Parathyroid adenoma (tissue), 2 donors: ENCODE data around the gene CCSER1.

Source experiments
- H2AFZ ChIP-seq: fragments of 300-600 bp; sonication (generic); one replicate; pipeline ENCODE4 v1.7.0; 2017; ENCODE audit warnings: antibody characterized with exemption, mild to moderate bottlenecking
- H3K27ac ChIP-seq: fragments of 300-600 bp; sonication (generic); one replicate; pipeline ENCODE4 v1.7.0; 2017
- H3K27me3 ChIP-seq: fragments of 300-600 bp; sonication (generic); one replicate; pipeline ENCODE4 v1.7.0; 2017; ENCODE audit warnings: low read length; ENCODE audit not compliant: control insufficient read depth, insufficient read depth
- H3K36me3 ChIP-seq: fragments of 300-600 bp; sonication (generic); one replicate; pipeline ENCODE4 v1.7.0; 2017; ENCODE audit warnings: low read length; ENCODE audit not compliant: control insufficient read depth, insufficient read depth
- H3K4me1 ChIP-seq: fragments of 300-600 bp; sonication (generic); one replicate; pipeline ENCODE4 v1.7.0; 2017; ENCODE audit warnings: control low read depth
- H3K4me2 ChIP-seq: fragments of 300-600 bp; sonication (generic); one replicate; pipeline ENCODE4 v1.7.0; 2017; ENCODE audit warnings: low read length
- H3K4me3 ChIP-seq: fragments of 300-600 bp; sonication (generic); one replicate; pipeline ENCODE4 v1.7.0; 2017; ENCODE audit warnings: low read depth, low read length
- H3K79me2 ChIP-seq: fragments of 300-600 bp; sonication (generic); one replicate; pipeline ENCODE4 v1.7.0; 2017; ENCODE audit warnings: control low read depth
- H3K9ac ChIP-seq: fragments of 300-600 bp; sonication (generic); one replicate; pipeline ENCODE4 v1.7.0; 2017; ENCODE audit warnings: mild to moderate bottlenecking
- H3K9me3 ChIP-seq: fragments of 300-600 bp; sonication (generic); one replicate; pipeline ENCODE4 v1.7.0; 2017; ENCODE audit warnings: low read length; ENCODE audit not compliant: control insufficient read depth
- CTCF ChIP-seq: fragments of 300-600 bp; sonication (generic); IDR thresholded peaks from one replicate; pipeline ENCODE4 v1.7.0; 2017; ENCODE audit warnings: antibody characterized with exemption, mild to moderate bottlenecking
- donor health status: primary hyperparathyroidism.

CCSER1 gene

GRCh38 chr4:91035276-91035675, 908.1 kb downstream of the CCSER1 start:
- no peaks in the 10 kb centered on the region for H3K4me1 ChIP-seq
- H2AFZ ChIP-seq: no peak overlapping the region
- H3K79me2 ChIP-seq: no peaks in the 10 kb centered on the region
- H3K4me2 ChIP-seq: no peak overlapping the region
- no peak overlapping the region for H3K27ac ChIP-seq
- H3K4me3 ChIP-seq: no peak overlapping the region
- H3K27me3 ChIP-seq: no peaks in the 10 kb centered on the region
- H3K9ac ChIP-seq: no peak overlapping the region
- no peak for TF ChIP-seq CTCF
- H3K9me3 ChIP-seq: no peaks in the 10 kb centered on the region
- no peaks in the 10 kb centered on the region for H3K36me3 ChIP-seq

GRCh38 chr4:91037951-91038350, 910.8 kb downstream of the CCSER1 start:
- no peaks in the 10 kb centered on the region for H3K9me3 ChIP-seq
- H3K4me3 ChIP-seq: no peak overlapping the region
- H3K9ac ChIP-seq: no peak overlapping the region
- H2AFZ ChIP-seq: no peak overlapping the region
- no peaks in the 10 kb centered on the region for H3K79me2 ChIP-seq
- TF ChIP-seq CTCF: no peak
- no peak overlapping the region for H3K4me2 ChIP-seq
- H3K27me3 ChIP-seq: no peaks in the 10 kb centered on the region
- H3K36me3 ChIP-seq: no peaks in the 10 kb centered on the region
- H3K4me1 ChIP-seq: no peaks in the 10 kb centered on the region
- no peak overlapping the region for H3K27ac ChIP-seq

GRCh38 chr4:91057871-91058270, 930.7 kb downstream of the CCSER1 start:
- H3K9ac ChIP-seq: no peak overlapping the region

GRCh38 chr4:91058345-91058744, 931.2 kb downstream of the CCSER1 start:
- H3K4me3 ChIP-seq: no peak overlapping the region
- no peak overlapping the region for H3K27ac ChIP-seq
- H3K36me3 ChIP-seq: no peaks in the 10 kb centered on the region
- H3K27me3 ChIP-seq: no peaks in the 10 kb centered on the region
- no peak overlapping the region for H3K9ac ChIP-seq
- no peak overlapping the region for H3K4me2 ChIP-seq
- H3K9me3 ChIP-seq: no peaks in the 10 kb centered on the region
- TF ChIP-seq CTCF: no peak
- no peaks in the 10 kb centered on the region for H3K79me2 ChIP-seq
- H3K4me1 ChIP-seq: no peaks in the 10 kb centered on the region
- H2AFZ ChIP-seq: no peak overlapping the region

More at GRCh38 chr4:91057871-91058270, 930.7 kb downstream of the CCSER1 start:
- no peak overlapping the region for H3K27ac ChIP-seq
- H2AFZ ChIP-seq: no peak overlapping the region
- no peak for TF ChIP-seq CTCF
- no peak overlapping the region for H3K4me3 ChIP-seq
- H3K79me2 ChIP-seq: no peaks in the 10 kb centered on the region
- H3K4me1 ChIP-seq: no peaks in the 10 kb centered on the region
- no peaks in the 10 kb centered on the region for H3K27me3 ChIP-seq
- H3K4me2 ChIP-seq: no peak overlapping the region
- no peaks in the 10 kb centered on the region for H3K9me3 ChIP-seq
- H3K36me3 ChIP-seq: no peaks in the 10 kb centered on the region

- H3K36me3 ChIP-seq: no peaks in the 10 kb centered on the region
- no peaks in the 10 kb centered on the region for H3K9me3 ChIP-seq
- H3K4me1 ChIP-seq: peaks cover 9% of the 10 kb centered on the region
- H2AFZ ChIP-seq: no peak overlapping the region
- no peak overlapping the region for H3K4me2 ChIP-seq
- TF ChIP-seq CTCF: no peak
- H3K79me2 ChIP-seq: no peaks in the 10 kb centered on the region
- no peak overlapping the region for H3K4me3 ChIP-seq
- no peak overlapping the region for H3K9ac ChIP-seq
- no peak overlapping the region for H3K27ac ChIP-seq
- H3K27me3 ChIP-seq: no peaks in the 10 kb centered on the region
Measured at GRCh38 chr4:91064157-91064853, 937.1 kb downstream of the CCSER1 start.
